K562 (cell line): ENCODE data around the gene KRTAP1-3. TPM values are rescaled to one million over a fixed set of nuclear protein-coding genes. Genes with fewer than 3 reads are reported as not detected.

ENCODE experiments used
- ATAC-seq: fragments of 200-7000 bp; cut with Tn5 transposase; 3 replicates; pipeline ENCODE4 v1.9.1; 2020; ENCODE audit warnings: moderate library complexity
- BruUV-seq: library from RNA; stranded (reverse); fragments of 400-500 nt; replicated peaks from 2 replicates; lab custom pipeline; 2021; lab: Mats Ljungman, UMichigan
- CTCF ChIA-PET: fragments of 300-600 bp; formaldehyde crosslinking; extraction: SDS; loops from one replicate; lab custom pipeline; 2021; ENCODE audit warnings: low intra/inter-chr PET ratio; lab: Yijun Ruan, JAX
- POLR2A ChIA-PET: fragments of 300-600, 350-650 bp; sonication (Branson Sonifier 250); formaldehyde crosslinking; extraction: SDS; loops from one replicate; lab custom pipeline; 2021; ENCODE audit warnings: antibody characterized with exemption, inconsistent platforms; lab: Yijun Ruan, JAX
- DNase-seq, 4 experiments: peaks; one replicate each; pipeline versions ENCODE4 v3.0.0 to v3.0.0-alpha.2; 2011 to 2018; ENCODE audit warnings: low spot score in 3 of 4, mixed read lengths in 3 of 4; ENCODE audit errors: extremely low read depth in 1 of 4
- FAIRE-seq: peaks from 2 replicates; lab custom pipeline; 2011; peaks lifted over from hg19 to GRCh38; lab: Jason Lieb, UNC
- H2AFZ ChIP-seq: 2 replicates; pipeline ENCODE4 v1.6.0; 2011; ENCODE audit warnings: low read depth, low read length, control low read depth, inconsistent platforms
- H3K27ac ChIP-seq: fragments of 200-600 bp; 3 replicates; pipeline ENCODE4 v1.8.0; 2011; ENCODE audit warnings: low read depth, mild to moderate bottlenecking, control low read depth, inconsistent platforms, low read length, moderate library complexity, mixed read lengths; ENCODE audit errors: extremely low read depth
- H3K27me3 ChIP-seq, 2 experiments: fragments of 300-600 bp in 1 of 2; 2 replicates in 1 of 2; 3 replicates in 1 of 2; pipeline versions ENCODE4 v1.6.0 to v1.8.0; 2011; ENCODE audit warnings: inconsistent platforms in 2 of 2, low read length in 2 of 2, mild to moderate bottlenecking in 1 of 2, mixed read lengths in 1 of 2, moderate library complexity in 1 of 2; ENCODE audit not compliant: control insufficient read depth in 2 of 2, insufficient read depth in 2 of 2
- H3K36me3 ChIP-seq: fragments of 300-600 bp; 3 replicates; pipeline ENCODE4 v1.8.0; 2011; ENCODE audit warnings: mild to moderate bottlenecking, low read length, inconsistent platforms; ENCODE audit not compliant: control insufficient read depth, insufficient read depth
- H3K4me1 ChIP-seq, 2 experiments: fragments of 200-600 bp in 1 of 2; replicated peaks in 1 of 2; 2 replicates in 1 of 2; 3 replicates in 1 of 2; pipeline versions ENCODE4 v1.5.1 to v1.8.0; 2011; ENCODE audit warnings: inconsistent platforms in 2 of 2, low read length in 2 of 2, mild to moderate bottlenecking in 1 of 2, mixed read lengths in 1 of 2, moderate library complexity in 1 of 2; ENCODE audit not compliant: control insufficient read depth in 2 of 2, insufficient read depth in 2 of 2
- H3K4me2 ChIP-seq: 2 replicates; pipeline ENCODE4 v1.6.1; 2011; ENCODE audit warnings: low read length, control low read depth, inconsistent platforms, mixed read lengths; ENCODE audit not compliant: insufficient read depth
- H3K4me3 ChIP-seq: fragments of 200-600 bp; sonication (generic), shearing (Covaris generic); 2 replicates; pipeline ENCODE4 v1.5.1; 2016; ENCODE audit warnings: control low read depth, inconsistent platforms
- H3K79me2 ChIP-seq: fragments of 200-600 bp; 3 replicates; pipeline ENCODE4 v1.8.0; 2011; ENCODE audit warnings: low read length, inconsistent platforms; ENCODE audit not compliant: control insufficient read depth, insufficient read depth
- H3K9ac ChIP-seq, 2 experiments: 2 replicates each; pipeline versions ENCODE4 v1.6.0 to v1.6.1; 2011; ENCODE audit warnings: low read depth in 2 of 2, low read length in 2 of 2, control low read depth in 1 of 2, inconsistent platforms in 1 of 2, mild to moderate bottlenecking in 1 of 2, mixed read lengths in 1 of 2; ENCODE audit not compliant: insufficient read depth in 1 of 2
- H3K9me1 ChIP-seq: one replicate; pipeline ENCODE4 v1.6.0; 2011; ENCODE audit warnings: inconsistent platforms, mild to moderate bottlenecking, low read length, moderate library complexity; ENCODE audit not compliant: control insufficient read depth, insufficient read depth
- H3K9me3 ChIP-seq: replicated peaks from 2 replicates; pipeline ENCODE4 v1.5.1; 2011; ENCODE audit warnings: low read depth, low read length, inconsistent platforms; ENCODE audit not compliant: control insufficient read depth, insufficient read depth
- H4K20me1 ChIP-seq: replicated peaks from 2 replicates; pipeline ENCODE4 v1.6.1; 2011; ENCODE audit warnings: low read length, inconsistent platforms, mixed read lengths; ENCODE audit not compliant: control insufficient read depth, insufficient read depth
- BCOR ChIP-seq: fragments of 450-650 bp; IDR thresholded peaks from 2 replicates; pipeline ENCODE4 v1.6.1; 2016
- C11orf30 ChIP-seq: fragments of 450-650 bp; IDR thresholded peaks from 2 replicates; pipeline ENCODE4 v1.6.1; 2016; ENCODE audit warnings: low read depth, mild to moderate bottlenecking
- E2F1 ChIP-seq: sonication (generic); formaldehyde crosslinking; IDR thresholded peaks from 2 replicates; pipeline ENCODE4 v1.8.1; 2023; ENCODE audit warnings: mild to moderate bottlenecking, missing genetic modification reagents, moderate library complexity
- GABPA ChIP-seq: fragments of 200-800 bp; sonication (Bioruptor generic); conservative IDR thresholded peaks from 2 replicates; pipeline ENCODE4 v1.6.1; 2016; ENCODE audit warnings: low read depth, missing genetic modification characterization, missing compliant biosample characterization
- HES1 ChIP-seq: fragments of 450-650 bp; IDR thresholded peaks from 2 replicates; pipeline ENCODE4 v1.6.1; 2016; ENCODE audit warnings: low read depth, mild to moderate bottlenecking, moderate library complexity
- L3MBTL2 ChIP-seq: fragments of 450-650 bp; IDR thresholded peaks from 2 replicates; pipeline ENCODE4 v1.6.1; 2016; ENCODE audit warnings: mild to moderate bottlenecking, moderate library complexity
- NFIC ChIP-seq: fragments of 450-650 bp; IDR thresholded peaks from 2 replicates; pipeline ENCODE4 v1.6.1; 2017; ENCODE audit warnings: mild to moderate bottlenecking, inconsistent platforms
- NFXL1 ChIP-seq: fragments of 450-650 bp; formaldehyde crosslinking; IDR thresholded peaks from 2 replicates; pipeline ENCODE4 v1.4.0; 2021; ENCODE audit warnings: mild to moderate bottlenecking
- SRSF1 ChIP-seq: fragments of 200-400 bp; formaldehyde crosslinking; IDR thresholded peaks from 2 replicates; pipeline ENCODE4 v1.6.1; 2017; ENCODE audit warnings: mild to moderate bottlenecking, low read depth, low read length, moderate library complexity
- TCF3 ChIP-seq: sonication (generic); formaldehyde crosslinking; IDR thresholded peaks from 2 replicates; pipeline ENCODE4 v1.4.0; 2020; ENCODE audit warnings: mild to moderate bottlenecking, missing genetic modification reagents
- USF1 ChIP-seq: sonication (generic); formaldehyde crosslinking; IDR thresholded peaks from 2 replicates; pipeline ENCODE4 v1.9.0; 2022; ENCODE audit warnings: mild to moderate bottlenecking, missing genetic modification reagents
- ZNF12 ChIP-seq: sonication (generic); formaldehyde crosslinking; IDR thresholded peaks from 2 replicates; pipeline ENCODE4 v1.4.0; 2020; ENCODE audit warnings: mild to moderate bottlenecking, missing genetic modification reagents
- ZNF239 ChIP-seq: fragments of 250-450 bp; sonication (Bioruptor Pico); IDR thresholded peaks from 2 replicates; pipeline ENCODE4 v1.4.0; 2020; ENCODE audit warnings: mild to moderate bottlenecking
- ZNF639 ChIP-seq, 2 experiments: fragments of 200-800 bp in 1 of 2; sonication (Bioruptor generic) in 1 of 2; sonication (generic) in 1 of 2; formaldehyde crosslinking in 1 of 2; IDR thresholded peaks in 1 of 2; conservative IDR thresholded peaks in 1 of 2; 2 replicates each; pipeline versions ENCODE4 v1.5.0 to v1.6.1; 2016 to 2020; ENCODE audit warnings: missing compliant biosample characterization in 1 of 2, missing genetic modification characterization in 1 of 2, missing genetic modification reagents in 1 of 2
- ZNF668 ChIP-seq: fragments of 250-450 bp; sonication (Bioruptor Pico); IDR thresholded peaks from 2 replicates; pipeline ENCODE4 v1.8.0; 2022; ENCODE audit warnings: mild to moderate bottlenecking, inconsistent platforms
- WGBS: fragments of 100-300 bp; shearing (Covaris generic); methylation state at CpG from one replicate; pipeline ENCODE4 v1.1.6; 2016; ENCODE audit warnings: low coverage, mixed read lengths; ENCODE audit not compliant: insufficient coverage; ENCODE audit errors: missing lambda C conversion rate; 5-methylcytosine and 5-hydroxymethylcytosine counted together
- in situ Hi-C: fragments of 300-500 bp; cut with MboI; formaldehyde crosslinking; loops from 4 replicates; pipeline ENCODE4 v1.15.0; 2018; ENCODE audit warnings: inconsistent platforms, mixed read lengths
- intact Hi-C: fragments of 100-400 bp; cut with micrococcal nuclease; formaldehyde crosslinking; loops from 2 replicates; pipeline ENCODE4 v1.14.2; 2022
- polyA plus RNA-seq, 8 experiments: library from polyadenylated mRNA; depleted of rRNA in 4 of 8; stranded (reverse) in 5 of 8; unstranded in 3 of 8; fragments of >200 nt; fragmentation: Nextera tagmentation in 2 of 8; fragmentation: Illumina TruSeq in 1 of 8; extraction: Ambion mirVana in 2 of 8; extraction: Trizol in 1 of 8; gene quantifications; 2 replicates each; pipeline versions ENCODE4 v1.2.1 to v1.2.3, GENCODE V29; 2011 to 2014; ENCODE audit warnings: inconsistent platforms in 1 of 8, missing spikeins in 1 of 8
- total RNA-seq, 7 experiments: library from RNA; depleted of rRNA in 6 of 7; stranded (reverse); fragments of >200 nt in 6 of 7; fragmentation: Illumina TruSeq in 2 of 7; extraction: Trizol in 2 of 7; gene quantifications; 2 replicates each; pipeline versions ENCODE4 v1.2.1 to v1.2.3, GENCODE V29; 2011 to 2021; ENCODE audit warnings: low replicate concordance in 1 of 7
- TF ChIP-seq, protein P1 (sequence below): fragments of 450-650 bp; formaldehyde crosslinking; IDR thresholded peaks from 2 replicates; pipeline ENCODE4 v1.4.0; 2022; ENCODE audit warnings: missing genetic modification characterization

The KRTAP1-3 gene
- total and polyA plus RNA-seq, 9 of the 15 experiments (the other 6 are each of a cell fraction or from before 2014, with no cell fraction given): not detected

DNA sequence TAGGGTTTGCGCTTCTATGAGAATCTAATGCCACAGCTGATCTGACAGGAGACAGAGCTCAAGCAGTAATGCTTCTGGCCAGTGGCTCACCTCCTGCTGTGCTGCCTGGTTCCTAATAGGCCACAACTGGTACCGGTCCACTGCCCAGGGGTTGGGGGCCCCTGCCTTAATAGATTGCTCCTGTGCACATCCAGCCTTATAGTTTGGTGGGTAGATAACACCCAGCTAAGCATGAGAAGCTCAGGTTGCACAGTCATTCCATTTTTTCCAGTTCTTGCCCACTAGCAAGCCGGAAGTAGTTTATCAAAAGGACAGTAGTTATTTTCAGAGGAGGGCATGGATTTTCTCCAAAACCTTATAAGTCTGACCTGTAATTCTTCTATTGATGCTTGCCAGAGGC is 15.3 kb downstream of the KRTAP1-3 start (continued):
- TF ChIP-seq ZNF639 (CRISPR knock-in tag; conservative IDR thresholded peaks at IDR 0.05 in 1 of 2, IDR thresholded peaks at IDR 0.05 in 1 of 2): no peak
- TF ChIP-seq ZNF668: no peak
- no peak for TF ChIP-seq BCOR
- TF ChIP-seq TCF3: no peak
- TF ChIP-seq GABPA: no peak

DNA sequence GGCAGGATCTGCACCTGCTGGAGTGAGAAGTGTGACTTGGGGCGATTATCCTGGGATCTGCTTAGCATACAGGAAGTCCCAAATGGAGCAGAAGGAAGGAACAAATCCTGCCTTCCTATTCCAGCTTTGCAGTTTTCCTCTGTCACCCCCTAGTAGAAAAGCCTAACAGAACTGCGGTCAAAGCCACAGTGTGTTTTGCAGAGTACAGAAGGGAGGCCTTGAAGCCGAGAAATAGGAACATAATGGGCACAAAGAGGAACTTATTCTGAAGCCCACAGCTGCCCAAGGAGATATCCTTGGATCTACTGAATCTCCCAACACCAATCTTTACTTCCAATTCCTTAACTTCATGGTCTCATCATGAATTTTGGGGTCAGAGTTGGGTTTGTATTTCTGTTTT is 16.1 kb downstream of the KRTAP1-3 start:
- ATAC-seq: no peak
- Histone ChIP-seq H3K79me2 (no peaks in the 10 kb centered on the region), H3K27ac (no peak overlapping the region), H4K20me1 (no peaks in the 10 kb centered on the region), H3K9me3 (no peaks in the 10 kb centered on the region), H3K4me1 (no peaks in the 10 kb centered on the region), H2AFZ (no peak overlapping the region), H3K4me3 (no peak overlapping the region), H3K9me1 (no peaks in the 10 kb centered on the region), H3K4me2 (no peak overlapping the region), H3K36me3 (no peaks in the 10 kb centered on the region), H3K27me3 (0 out of 5 replicates have a peak, but pooled peaks cover 0 to 3% of the 10 kb centered on the region in 2 experiments), H3K9ac (no peak overlapping the region)
- 0% methylated on average over 3 of the region's 3 CpGs for WGBS
- no peak for FAIRE-seq
- no TSS peak for BruUV-seq
- ChIA-PET POLR2A (interaction anchor here (0.7 kb wide), 1 partner anchor 385 kb away, joined by 3 read pairs; no protein-coding TSS in a partner anchor), CTCF (no interaction called here)
- in situ Hi-C loops (no loop called here), intact Hi-C loops (no loop called here)
- no peak for DNase-seq
- no peak for TF ChIP-seq L3MBTL2
- no peak for TF ChIP-seq SRSF1
- no peak for TF ChIP-seq USF1
- no peak for TF ChIP-seq NFIC
- TF ChIP-seq E2F1 (CRISPR knock-in tag): no peak
- no peak for TF ChIP-seq ZNF12
- TF ChIP-seq NFXL1: no peak
- TF ChIP-seq C11orf30: no peak
- TF ChIP-seq, protein P1, sequence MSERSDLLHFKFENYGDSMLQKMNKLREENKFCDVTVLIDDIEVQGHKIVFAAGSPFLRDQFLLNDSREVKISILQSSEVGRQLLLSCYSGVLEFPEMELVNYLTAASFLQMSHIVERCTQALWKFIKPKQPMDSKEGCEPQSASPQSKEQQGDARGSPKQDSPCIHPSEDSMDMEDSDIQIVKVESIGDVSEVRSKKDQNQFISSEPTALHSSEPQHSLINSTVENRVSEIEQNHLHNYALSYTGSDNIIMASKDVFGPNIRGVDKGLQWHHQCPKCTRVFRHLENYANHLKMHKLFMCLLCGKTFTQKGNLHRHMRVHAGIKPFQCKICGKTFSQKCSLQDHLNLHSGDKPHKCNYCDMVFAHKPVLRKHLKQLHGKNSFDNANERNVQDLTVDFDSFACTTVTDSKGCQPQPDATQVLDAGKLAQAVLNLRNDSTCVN (CRISPR knock-in tag): no peak
- no peak for TF ChIP-seq HES1
- no peak for TF ChIP-seq ZNF239 (CRISPR knock-in tag)
